RCC 7860 (cell line): ENCODE results near the gene SLC2A4RG.

ENCODE experiments used
- DNase-seq: peaks from one replicate; pipeline ENCODE4 v3.0.0-alpha.2; 2015; ENCODE audit warnings: low spot score
- FAIRE-seq: peaks from 2 replicates; lab custom pipeline; 2012; peaks lifted over from hg19 to GRCh38; lab: Jason Lieb, UNC

Gene SLC2A4RG

DNA sequence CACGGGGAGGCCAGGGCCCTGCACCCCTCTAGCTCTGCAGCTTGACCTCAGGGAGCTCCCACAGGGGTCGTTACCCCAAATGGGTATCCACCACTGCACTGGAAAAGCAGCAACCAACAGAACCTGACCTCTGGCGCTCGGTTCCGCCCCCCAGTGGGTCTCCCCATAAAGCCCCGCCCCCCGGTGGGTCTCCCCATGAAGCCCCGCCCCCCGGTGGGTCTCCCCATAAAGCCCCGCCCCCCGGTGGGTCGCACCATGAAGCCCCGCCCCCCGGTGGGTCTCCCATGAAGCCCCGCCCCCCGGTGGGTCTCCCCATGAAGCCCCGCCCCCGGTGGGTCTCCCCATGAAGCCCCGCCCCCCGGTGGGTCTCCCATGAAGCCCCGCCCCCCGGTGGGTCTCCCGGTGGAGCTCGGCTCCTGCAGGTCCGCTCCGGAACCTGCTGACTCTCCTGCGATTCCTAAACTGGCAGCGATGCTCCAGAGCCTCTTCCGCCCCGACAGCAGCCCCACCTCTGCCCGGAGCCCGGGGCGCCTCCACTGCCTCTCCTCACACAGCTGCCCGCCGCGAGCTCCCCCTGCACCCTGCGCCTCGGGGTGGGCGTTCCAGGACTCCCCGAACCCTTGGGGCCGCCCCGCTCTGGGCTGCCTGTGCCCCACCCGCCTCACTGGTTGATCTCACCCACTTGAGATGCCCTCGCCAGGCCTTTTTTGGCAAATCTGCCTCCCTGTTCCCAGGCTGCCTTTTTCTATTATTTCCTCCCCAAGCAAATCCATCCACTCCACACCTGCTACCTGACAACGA is 12.1 kb downstream of the SLC2A4RG start:
- FAIRE-seq: no peak
- DNase-seq: no peak

DNA sequence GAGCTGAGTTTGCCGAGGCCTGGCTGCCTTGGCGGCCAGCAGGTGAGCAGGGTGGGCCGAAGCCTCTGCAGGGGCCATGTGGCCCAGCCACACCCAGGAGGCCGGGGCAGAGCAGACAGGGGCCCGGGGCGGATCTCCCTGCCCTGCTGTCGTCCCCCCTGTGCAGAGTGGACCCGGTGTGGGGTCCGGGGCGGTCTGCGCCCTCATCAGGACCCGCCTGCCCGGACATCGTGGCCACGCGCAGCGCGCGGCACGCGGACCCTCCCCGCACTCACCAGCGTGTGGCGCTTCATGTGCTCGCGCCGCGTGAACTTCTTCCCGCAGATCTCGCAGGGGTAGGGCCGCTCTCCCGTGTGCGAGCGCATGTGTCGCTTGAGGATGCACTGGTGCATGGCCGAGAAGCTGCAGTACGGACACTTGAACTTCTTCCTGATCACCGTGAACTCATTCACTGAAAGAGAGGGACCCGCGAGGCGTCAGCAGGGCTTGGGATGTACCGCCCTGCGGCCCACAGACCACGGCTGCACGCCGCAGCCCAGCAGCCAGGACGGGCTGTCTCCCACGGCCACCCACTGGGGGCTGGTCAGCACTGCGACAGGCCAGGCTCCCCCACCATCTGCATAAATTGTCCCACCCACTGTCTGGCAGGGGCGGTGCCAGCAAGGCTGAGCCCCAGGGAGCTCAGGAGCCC is 13.0 kb downstream of the SLC2A4RG start:
- no peak for DNase-seq
- no peak for FAIRE-seq

DNA sequence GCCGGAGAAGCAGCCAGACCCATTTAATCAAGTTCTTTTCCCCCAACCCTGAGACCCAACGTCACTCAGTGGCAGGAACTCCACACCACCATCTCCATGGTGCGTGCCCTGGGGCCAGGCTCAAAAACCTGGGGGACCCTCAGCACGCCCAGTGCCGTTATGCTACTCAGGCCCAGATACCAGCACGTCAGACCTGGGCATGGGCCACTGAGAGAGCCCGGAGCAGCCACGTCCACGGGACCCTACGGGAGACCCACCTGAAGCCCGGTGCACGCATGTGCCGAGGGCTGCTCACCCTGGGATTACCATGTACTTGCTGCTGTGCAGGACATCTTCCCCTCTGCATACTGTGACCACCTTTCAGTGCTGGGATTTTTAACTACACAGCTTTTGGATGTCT is 13.8 kb downstream of the SLC2A4RG start:
- DNase-seq: no peak
- FAIRE-seq: no peak

DNA sequence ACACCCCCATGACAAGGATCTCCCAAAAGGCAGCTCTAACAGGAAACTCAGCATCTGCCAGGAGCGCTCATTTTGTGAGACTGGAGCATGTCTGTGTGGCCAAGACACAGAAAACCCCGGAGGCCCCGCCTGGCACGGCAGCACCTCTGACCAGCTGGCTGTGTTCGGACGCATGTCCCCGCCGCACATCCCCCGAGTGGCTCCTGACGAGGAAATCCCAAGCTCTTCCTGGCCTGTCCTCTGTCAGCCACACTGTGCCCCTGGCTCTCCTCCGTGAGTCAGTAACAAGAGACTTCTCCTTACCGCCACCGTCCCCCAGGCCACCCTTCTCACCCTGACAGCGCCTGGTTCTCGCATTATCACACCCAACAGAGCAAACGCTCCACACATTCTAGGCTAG is 14.4 kb downstream of the SLC2A4RG start:
- no peak for FAIRE-seq
- DNase-seq: no peak

DNA sequence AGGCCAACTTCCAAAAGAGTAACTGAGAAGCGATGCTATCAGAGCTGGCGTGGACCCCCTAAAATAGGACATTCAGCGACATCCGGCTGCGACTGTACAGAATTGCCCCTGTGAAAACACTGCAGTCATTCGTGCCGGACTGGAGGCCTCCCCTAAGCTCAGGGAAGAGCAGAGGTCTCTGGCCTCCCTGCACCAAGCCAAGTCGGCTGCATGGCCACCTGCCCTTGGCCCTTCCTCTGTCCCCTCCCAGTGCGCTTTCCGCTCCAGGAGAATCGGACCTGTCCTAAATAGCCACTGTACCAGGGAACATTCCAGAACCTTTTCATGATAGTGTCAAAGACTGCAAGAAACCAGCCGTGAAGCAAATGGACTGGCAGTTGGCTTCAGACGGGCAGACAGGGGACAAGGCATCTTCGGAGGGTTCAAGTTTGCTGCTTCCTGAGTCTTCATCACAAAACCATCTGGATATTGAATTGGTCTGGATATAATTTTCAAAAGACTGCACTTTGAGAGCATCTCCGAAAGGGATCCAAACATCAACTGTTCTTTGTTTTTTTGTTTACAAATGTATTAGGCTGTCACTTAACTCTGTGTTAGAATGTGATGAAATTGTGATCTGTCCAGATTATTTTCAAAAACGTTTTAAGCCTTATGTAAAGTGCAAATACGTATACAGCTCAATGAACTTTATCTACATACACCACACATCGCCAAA is 16.5 kb downstream of the SLC2A4RG start:
- FAIRE-seq: no peak

DNA sequence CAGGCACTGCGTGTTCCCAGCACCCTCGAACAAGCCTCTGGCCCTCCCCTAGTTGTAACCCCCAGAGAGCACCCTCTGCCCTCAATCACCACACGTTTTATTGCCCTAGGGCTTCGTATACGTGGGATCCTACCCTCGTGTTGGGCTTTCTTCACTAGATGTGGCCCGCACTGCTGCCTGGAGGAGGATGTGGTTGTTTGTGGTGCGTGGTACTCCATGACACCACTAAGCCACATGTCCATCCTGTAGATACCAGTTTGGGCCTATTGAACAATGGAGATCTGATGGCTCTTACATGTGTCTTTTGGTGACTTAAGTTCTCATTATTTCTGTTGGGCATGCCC is 17.0 kb downstream of the SLC2A4RG start:
- DNase-seq (no peak), FAIRE-seq (no peak)

More for the DNA sequence above, 16.5 kb downstream of the SLC2A4RG start:
- DNase-seq: no peak

DNA sequence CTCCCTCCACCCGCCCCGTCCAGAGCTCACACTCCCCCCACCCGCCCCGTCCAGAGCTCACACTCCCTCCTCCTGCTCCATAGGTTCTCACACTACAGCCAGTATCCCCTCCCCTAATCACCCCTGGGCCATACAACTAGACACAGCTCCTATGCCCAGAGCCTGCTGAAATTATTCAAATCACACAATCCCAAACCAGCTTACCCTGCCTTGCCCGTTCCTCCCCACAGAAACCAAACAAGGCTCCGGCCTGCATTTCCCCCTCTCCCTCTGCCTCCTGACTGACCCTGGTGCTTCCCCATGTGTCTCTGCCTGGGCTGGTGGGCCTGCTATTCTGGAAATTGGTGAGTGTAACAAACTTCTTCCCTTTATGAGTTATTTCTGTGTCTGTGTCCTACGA is 18.6 kb downstream of the SLC2A4RG start:
- DNase-seq: no peak
- FAIRE-seq: no peak

DNA sequence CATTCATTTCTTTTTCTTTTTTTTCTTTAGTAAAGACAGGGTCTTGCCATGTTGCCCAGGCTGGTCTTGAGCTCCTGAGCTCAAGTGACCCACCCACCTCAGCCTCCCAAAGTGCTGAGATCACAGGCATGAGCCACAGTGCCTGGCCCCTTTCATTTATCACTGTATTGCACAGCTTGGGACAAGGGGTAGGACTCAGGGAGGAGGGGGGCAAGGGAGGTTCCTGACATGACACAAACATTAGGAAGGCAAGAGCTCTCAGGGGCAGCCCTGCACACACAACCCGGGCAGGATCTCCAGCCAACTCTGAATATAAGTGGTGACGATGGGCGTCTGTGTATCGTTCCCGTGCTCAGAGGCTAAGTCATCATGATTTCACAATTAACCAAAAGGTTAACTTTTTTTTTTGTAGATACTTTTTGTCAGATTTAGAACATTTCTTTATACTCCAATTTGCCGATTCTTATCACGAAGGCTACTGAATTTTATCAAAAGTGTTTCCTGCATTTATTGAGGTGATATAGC is 19.9 kb downstream of the SLC2A4RG start:
- DNase-seq: no peak
- FAIRE-seq: no peak

DNA sequence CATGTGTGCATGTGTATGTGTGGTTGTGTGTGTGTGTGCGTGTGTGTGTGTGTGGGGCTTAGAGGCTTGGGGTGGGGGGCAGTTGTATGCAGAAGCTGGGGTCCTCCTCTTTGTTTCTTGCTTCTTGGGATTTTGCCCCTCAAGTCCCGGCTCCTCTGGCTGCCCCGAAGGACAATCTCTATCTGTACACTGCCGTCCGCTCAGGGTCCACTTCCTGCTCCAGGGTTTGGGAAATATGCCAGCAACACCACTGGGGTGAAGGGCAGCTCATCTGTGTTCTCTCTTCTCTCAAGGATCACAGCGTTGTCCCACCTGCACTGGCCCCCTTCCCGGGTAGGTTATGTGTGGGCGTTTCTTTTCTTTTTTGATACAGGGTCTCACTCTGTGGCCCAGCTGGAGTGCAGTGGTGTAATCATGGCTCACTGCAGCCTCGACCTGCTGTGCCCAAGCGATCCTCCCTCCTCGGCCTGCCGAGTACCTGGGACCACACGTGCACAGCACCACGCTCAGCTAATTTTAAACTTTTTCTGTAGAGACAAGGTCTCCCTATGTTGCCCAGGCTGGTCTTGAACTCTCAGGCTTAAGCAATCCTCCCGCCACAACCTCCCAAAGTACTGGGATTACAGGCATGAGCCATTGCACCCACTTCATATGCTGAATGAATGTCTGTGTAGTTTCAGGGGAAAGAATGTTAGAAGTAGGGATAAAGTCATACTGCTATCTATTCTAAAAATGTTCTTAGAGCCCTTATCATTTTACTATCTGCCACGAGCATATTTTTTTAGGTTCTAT is 25.7 kb downstream of the SLC2A4RG start:
- no peak for FAIRE-seq
- no peak for DNase-seq

DNA sequence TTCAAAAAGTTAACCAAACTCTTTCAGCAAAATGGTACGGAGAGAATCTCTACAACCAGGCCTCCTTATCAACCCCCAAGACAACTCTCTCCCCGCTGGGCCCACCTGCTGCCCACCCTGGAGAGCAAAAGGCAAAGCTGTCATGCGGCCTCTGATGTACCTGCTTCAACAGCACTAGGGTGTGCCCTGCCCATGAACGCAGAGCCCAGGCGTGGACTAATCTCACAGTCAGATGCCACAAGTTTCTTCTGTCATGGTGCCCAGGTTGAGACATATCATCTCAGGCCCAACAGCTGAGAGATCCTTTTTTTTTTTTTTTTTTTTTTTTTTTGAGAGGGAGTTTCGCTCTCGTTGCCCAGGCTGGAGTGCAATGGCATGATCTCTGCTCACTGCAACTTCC is 26.3 kb downstream of the SLC2A4RG start:
- FAIRE-seq: no peak
- DNase-seq: no peak

DNA sequence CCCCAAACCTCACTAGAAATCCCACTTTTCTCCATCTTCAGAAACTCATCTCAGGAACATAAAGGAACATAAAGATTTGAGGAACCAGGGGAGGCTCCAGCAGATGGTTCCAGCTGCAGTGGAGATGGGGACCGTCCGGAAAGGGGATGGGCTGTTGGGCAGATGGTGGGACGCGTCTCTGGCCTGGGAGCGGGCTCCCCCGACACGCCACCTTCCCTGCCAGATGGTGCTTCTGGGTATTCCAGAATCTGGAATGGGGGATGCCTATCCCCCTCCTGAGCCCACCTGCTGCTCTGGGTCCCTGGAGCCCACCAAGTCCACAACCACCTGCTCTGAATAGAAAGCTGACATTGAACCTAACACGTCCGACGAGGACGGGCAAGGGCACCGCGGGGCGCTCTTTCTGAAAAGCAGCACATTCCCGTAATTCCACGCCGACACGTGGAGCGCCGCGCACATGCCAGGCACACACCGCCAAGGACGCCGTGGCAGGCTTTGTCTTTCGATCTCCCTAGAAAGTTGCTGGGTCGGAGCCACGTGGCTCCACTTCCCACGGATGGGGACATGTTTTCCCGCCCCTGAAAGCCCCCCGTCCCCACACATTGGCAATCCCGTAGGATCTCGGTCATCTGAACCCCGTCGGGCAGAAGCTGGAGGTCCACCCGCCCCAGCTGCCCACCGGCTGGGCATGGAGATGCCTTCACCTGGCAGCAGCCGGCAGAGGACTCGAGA is 27.3 kb downstream of the SLC2A4RG start:
- no peak for FAIRE-seq
- DNase-seq: no peak

DNA sequence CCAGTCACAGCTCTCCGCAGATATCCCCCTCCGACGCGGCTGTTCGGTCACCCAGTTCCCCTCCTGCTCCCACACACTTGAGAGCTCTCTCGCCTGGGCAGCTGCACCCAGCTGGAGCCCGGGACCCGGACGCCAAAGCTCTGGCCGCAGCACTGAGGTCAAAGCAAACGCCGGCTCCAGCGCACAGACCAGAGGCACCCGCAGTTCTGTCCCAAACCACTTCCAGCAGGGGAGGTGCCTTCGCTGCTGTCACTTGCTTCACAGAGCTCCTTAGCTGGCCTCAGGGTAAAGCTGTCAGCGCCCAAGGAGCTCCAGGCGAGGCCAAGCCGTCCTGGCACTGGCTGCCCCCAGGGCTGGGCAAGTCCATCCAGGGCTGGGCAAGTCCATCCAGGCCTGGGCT is 27.9 kb downstream of the SLC2A4RG start:
- DNase-seq: no peak
- no peak for FAIRE-seq

DNA sequence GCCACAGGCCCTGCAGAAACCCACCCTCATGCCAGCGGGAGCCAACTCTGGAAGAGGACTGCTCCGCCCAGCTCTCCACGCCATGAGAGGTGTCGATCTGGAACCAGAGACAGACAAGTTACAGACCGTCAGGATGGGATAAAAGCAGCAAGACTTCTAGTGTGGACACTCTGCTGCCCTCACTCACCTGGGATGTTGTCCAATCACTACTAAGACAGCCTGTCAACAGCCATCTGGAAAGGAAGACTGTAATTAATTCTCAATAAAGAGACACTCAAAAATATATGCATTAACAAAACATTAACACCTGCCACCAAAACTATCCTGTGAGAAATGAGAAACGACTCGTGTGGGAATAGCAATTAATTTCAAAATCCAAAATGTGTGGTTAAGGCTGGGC is 28.3 kb downstream of the SLC2A4RG start:
- no peak for DNase-seq
- FAIRE-seq: no peak

DNA sequence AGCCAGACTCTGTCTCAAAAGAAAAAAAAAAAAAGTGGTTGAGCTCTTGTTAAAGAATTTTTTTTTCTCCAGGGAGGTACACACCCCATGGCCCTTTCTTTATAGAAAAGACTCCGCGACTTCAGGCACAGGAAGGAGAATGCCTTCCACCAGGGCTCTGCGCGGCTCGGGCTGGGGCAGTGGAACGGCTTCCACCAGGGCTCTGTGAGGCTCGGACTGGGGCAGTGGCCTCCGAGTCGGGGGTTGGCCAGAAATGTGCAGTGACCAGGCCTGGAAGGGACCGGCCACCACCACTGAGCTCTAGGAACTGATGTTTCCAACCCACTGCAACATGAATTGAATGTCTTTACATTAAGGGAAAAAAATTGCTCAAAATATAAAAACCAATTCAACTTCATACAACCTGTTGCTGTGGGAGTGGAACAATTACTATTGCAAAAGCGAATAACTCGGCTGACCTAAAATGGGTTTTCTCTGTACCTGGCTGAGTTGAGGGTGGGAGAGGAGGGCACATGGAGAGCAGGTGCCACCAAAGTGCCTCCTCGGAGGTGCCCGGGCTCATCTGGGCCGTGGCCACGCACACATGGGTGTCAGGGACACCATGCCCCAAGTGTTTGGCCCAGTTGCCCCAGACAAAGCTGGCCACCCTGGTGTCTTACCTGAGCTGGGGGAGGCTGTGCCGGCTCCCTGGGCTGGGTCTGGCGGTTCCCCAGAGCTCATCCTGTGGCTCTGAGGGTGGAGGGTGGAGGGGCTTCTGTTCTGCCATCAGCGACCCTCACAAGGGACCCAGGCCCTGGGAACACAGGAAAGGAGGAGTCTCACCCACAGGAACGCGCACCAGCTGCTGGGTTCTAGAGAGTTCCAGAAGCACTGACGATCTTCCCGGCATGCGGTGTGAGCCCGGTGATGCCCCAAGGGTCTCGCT is 29.3 kb downstream of the SLC2A4RG start:
- DNase-seq (no peak), FAIRE-seq (no peak)

DNA sequence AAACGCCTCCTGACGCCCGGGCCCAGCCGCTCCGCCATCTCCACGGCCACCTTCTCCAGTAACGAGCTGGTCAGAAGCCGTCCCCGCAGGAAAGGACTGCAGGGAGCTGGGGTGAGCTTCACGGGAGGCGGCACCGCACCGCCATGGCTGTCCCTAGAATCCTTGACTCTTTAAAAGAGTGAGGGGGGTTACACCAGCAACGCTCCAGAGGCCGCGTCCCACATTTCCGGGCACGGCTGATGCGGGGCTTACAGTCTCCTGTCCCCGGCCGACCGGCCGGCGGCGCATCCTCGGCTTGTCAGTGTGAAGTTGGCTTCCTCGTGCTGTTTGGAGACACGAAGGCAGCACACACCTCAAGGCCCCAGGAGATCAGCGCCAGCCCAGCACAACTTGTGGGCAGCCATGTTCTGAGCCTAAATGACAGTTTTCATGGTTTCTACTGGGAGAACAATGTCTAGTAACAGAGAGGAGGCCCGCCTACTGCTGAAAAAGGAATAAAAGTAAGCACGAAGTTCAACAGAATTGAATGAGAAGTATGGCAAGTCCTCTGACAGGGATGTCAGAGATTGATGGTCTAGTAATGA is 30.4 kb downstream of the SLC2A4RG start:
- DNase-seq (no peak), FAIRE-seq (no peak)

DNA sequence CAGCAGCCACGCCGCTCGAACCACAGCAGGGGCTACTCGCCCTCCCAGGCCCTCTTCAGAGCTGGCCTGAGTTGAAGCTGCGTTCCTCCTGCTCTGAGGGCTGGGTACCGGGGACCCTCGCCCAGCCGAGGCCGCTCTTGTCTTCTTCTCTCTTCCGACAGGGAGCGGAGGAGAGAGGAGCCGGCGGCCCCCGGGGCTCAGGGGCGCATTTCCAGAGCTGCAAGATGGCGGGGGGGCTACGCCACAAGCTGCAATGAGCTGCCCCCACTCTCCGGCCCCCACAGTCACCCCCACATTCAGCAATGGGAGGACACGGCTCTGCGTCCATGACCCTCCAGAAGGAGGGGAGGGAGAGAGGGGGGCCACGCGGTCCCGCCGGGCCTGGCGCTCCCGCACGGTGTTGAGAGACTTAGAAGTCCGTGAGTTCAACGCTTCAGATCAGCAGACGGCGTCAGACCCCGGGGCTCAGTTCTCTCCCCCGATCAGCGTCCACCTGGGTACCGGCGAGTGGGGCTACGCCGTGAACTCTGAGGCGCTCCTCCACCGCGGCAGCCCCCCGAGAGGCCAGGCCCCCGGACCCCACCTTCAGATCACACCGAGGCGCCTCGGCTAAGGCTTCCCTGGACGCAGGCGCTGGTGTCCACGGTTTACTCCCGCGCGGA is 31.6 kb downstream of the SLC2A4RG start:
- no peak for DNase-seq
- no peak for FAIRE-seq

DNA sequence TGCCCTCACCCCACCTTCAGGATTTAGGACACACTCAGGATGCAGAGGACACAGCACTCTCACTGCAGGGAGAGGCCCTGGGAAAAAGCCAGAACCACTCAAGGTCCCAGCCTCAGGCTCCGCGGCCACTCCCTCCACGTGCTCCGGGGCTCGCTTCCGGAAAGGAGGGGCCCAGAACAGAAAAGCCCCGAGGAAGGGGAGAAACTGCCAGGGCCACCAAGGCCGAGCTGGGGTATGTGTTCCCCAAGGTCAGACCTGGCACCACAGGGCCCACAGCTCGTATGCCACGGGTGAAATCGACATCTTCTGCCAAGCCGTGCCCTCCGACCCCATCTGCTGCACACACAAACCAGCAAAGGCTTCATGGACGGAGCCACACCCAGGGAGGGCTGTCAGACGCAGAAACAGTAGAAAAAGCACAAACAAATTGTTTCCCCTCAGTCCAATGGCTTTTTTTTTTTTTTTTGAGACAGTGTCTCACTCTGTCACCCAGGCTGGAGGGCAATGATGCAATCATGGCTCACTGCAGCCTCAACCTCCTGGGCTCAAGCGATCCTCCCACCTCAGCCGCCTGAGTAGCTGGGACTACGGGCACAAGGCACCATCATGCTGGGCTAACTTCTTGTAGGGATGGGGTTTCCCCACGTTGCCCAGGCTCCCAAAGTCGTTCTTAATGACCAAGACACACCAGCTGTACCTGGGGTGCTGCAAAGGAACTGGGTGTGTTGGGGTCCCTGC is 33.4 kb downstream of the SLC2A4RG start:
- DNase-seq (no peak), FAIRE-seq (no peak)
